Esophagus muscularis mucosa (tissue), 4 donors: ENCODE results near the gene UCP3. TPM values are rescaled to one million over a fixed set of nuclear protein-coding genes. Genes with fewer than 3 reads are reported as not detected.

Experiments used
- DNase-seq: peaks from one replicate; pipeline ENCODE4 v3.0.0-alpha.2; 2017; ENCODE audit errors: extremely low spot score
- H3K27ac ChIP-seq, 4 donors: fragments of 200-600 bp; sonication (generic); replicated peaks in 1 of 4; 1 replicate in 3 of 4; 2 replicates in 1 of 4; pipeline ENCODE4 v1.5.1; 2016 to 2019; ENCODE audit warnings: mild to moderate bottlenecking in 1 of 4
- H3K27me3 ChIP-seq, 4 donors: fragments of 200-600 bp; sonication (generic); one replicate each; pipeline versions ENCODE4 v1.5.1 to v1.6.0; 2016 to 2019
- H3K36me3 ChIP-seq, 4 donors: fragments of 200-600 bp; sonication (generic); one replicate each; pipeline ENCODE4 v1.5.1; 2016 to 2019
- H3K4me1 ChIP-seq, 4 donors: fragments of 200-600 bp; sonication (generic); one replicate each; pipeline ENCODE4 v1.5.1; 2016 to 2019
- H3K4me3 ChIP-seq, 4 donors: fragments of 200-600 bp; sonication (generic); 1 replicate in 2 of 4; 2 replicates in 2 of 4; pipeline ENCODE4 v1.5.1; 2016 to 2019; ENCODE audit warnings: mild to moderate bottlenecking in 4 of 4, moderate library complexity in 1 of 4
- H3K9me3 ChIP-seq, 4 donors: fragments of 200-600 bp; sonication (generic); 1 replicate in 3 of 4; 2 replicates in 1 of 4; pipeline ENCODE4 v1.5.1; 2016 to 2019
- EP300 ChIP-seq: sonication (generic); formaldehyde crosslinking; IDR thresholded peaks from one replicate; pipeline ENCODE4 v1.6.1; 2017; ENCODE audit warnings: antibody characterized with exemption
- POLR2A ChIP-seq: fragments of 450-650 bp; IDR thresholded peaks from one replicate; pipeline ENCODE4 v1.6.1; 2017; ENCODE audit warnings: antibody characterized with exemption, moderate library complexity, mild to moderate bottlenecking, low read depth
- POLR2AphosphoS5 ChIP-seq, 2 donors: sonication (generic); formaldehyde crosslinking; IDR thresholded peaks; one replicate each; pipeline ENCODE4 v1.6.1; 2017; ENCODE audit warnings: antibody characterized with exemption in 2 of 2
- WGBS: methylation state at CpG from one replicate; pipeline ENCODE4 v1.1.5; 2018; 5-methylcytosine and 5-hydroxymethylcytosine counted together
- intact Hi-C: fragments of 100-400 bp; cut with DNase I; formaldehyde crosslinking; loops from one replicate; pipeline ENCODE4 v1.15.1; 2023
- total RNA-seq, 4 donors: library from RNA; depleted of rRNA; stranded (reverse); fragments of >200 nt; gene quantifications; one replicate each; pipeline versions ENCODE4 v1.1.0 to v1.2.1, GENCODE V29; 2016
- TF ChIP-seq, protein P1 (sequence below), 3 experiments: fragments of 200-600 bp in 2 of 3; fragments of 450-650 bp in 1 of 3; sonication (generic) in 2 of 3; IDR thresholded peaks; one replicate each; pipeline ENCODE4 v1.5.1; 2017 to 2019; ENCODE audit warnings: antibody characterized with exemption in 3 of 3, mild to moderate bottlenecking in 2 of 3, moderate library complexity in 1 of 3

The UCP3 gene
- total RNA-seq, 4 donors from 2014 or later, result 0.78 to 5.6 (median 1.3) TPM

DNA sequence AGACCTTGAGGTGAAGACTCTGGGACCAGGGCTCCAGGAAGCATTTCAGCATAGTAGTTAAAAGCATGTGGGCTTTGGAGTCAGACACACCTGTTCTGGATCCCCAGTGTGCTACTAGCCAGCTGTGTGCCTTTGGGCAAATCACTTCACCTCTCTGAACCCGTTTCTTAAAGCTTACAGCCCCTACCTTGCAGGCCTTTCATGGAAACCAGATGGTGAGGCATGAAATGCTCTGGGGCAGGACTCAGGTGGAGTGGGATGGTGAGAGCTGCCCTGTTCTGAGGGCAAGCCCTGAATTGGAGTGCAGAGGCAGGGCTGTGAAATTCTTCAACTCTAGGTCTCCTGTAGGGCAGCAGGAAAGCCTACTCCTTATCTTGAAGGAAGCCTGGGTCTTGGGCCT lies 36.7 kb downstream of the UCP3 start:
- 100% methylated on average over 1 of the region's 1 CpG for WGBS

DNA sequence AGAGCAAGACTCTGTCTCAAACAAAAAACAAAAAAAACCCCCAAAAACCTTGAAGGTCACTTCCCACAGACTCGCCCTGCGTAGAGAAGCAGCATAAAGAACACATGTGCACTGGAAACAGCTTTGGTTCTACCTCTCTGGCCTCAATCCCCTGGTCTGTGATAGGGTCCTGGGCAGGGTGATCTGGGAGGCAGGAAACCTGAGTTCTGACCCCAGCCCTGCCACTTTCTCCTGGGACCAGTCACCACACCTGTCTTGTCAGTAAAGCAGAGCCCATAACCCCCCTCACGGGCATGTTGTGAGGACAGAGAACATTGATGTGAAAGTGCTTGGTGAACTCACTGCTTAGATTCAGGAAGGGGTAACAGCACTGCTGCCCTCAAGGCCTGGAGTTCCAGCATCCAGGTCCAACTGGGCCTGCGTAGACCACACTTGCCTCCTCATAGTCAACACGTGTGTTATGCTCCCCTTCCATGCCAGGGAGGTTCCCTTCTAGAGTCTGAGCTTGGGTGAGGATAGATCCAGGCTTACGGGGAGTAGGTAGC lies 37.6 kb downstream of the UCP3 start:
- peaks cover 0 to 13% (median 6%) of the 10 kb centered on the region in 4 donors for H3K4me1 ChIP-seq
- no peak for DNase-seq
- H3K27me3 ChIP-seq, result peaks cover 0 to under 1% (median 0%) of the 10 kb centered on the region in 4 donors
- WGBS, result 95% methylated on average over 5 of the region's 6 CpGs
- intact Hi-C loops, result no loop called here
- no peak overlapping the region for H3K27ac ChIP-seq
- TF ChIP-seq EP300 (no peak), POLR2A (no peak), POLR2AphosphoS5 (IDR thresholded peaks at IDR 0.05) (no peak)
- TF ChIP-seq, protein P1, sequence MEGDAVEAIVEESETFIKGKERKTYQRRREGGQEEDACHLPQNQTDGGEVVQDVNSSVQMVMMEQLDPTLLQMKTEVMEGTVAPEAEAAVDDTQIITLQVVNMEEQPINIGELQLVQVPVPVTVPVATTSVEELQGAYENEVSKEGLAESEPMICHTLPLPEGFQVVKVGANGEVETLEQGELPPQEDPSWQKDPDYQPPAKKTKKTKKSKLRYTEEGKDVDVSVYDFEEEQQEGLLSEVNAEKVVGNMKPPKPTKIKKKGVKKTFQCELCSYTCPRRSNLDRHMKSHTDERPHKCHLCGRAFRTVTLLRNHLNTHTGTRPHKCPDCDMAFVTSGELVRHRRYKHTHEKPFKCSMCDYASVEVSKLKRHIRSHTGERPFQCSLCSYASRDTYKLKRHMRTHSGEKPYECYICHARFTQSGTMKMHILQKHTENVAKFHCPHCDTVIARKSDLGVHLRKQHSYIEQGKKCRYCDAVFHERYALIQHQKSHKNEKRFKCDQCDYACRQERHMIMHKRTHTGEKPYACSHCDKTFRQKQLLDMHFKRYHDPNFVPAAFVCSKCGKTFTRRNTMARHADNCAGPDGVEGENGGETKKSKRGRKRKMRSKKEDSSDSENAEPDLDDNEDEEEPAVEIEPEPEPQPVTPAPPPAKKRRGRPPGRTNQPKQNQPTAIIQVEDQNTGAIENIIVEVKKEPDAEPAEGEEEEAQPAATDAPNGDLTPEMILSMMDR (IDR thresholded peaks at IDR 0.05), result no peak
- H3K4me3 ChIP-seq, result no peak overlapping the region
- peaks cover 6 to 19% (median 18%) of the 10 kb centered on the region in 4 donors for H3K36me3 ChIP-seq
- H3K9me3 ChIP-seq, result no peaks in the 10 kb centered on the region

More for the DNA sequence above, 36.7 kb downstream of the UCP3 start:
- no peak for DNase-seq
- Histone ChIP-seq H3K4me1 (peaks cover 0 to 13% (median 6%) of the 10 kb centered on the region in 4 donors), H3K27ac (no peak overlapping the region), H3K4me3 (no peak overlapping the region), H3K9me3 (no peaks in the 10 kb centered on the region), H3K36me3 (peaks cover 6 to 29% (median 27%) of the 10 kb centered on the region in 4 donors), H3K27me3 (no peaks in the 10 kb centered on the region)
- intact Hi-C loops, result no loop called here
- no peak for TF ChIP-seq POLR2AphosphoS5 (IDR thresholded peaks at IDR 0.05)

DNA sequence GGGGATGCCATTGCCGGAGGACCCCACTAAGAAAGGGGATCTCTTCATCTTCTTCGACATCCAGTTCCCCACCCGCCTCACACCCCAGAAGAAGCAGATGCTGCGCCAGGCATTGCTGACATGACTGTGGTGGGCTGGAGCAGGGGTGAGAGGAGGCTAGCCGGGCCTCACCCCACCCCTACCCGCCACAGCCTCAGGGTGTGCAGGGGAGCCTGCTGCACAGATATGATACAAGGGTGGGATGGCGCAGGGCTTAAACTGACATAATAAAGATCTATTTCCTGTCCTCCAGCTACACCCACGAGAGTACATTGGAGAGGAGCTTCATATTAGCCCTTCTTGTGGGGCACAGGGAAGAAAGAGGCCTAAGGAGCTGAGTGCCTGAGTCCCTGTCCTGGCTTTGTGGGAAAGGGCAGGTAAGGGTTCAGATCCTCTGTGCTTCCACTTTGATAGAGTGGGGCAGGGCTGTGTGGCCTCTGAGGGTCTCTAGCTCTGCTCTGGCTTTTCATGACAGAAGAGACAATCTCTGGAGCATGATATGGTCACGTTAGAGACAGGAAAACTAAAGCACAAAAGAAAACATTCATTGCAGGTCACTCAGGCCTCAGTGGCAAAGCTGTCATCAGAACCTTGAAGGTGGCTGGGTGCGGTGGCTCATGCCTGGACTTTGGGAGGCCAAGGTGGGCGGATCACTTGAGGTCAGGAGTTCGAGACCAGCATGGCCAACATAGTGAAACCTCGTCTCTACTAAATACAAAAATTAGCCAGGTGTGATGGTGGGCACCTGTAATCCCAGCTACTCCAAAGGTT lies 38.7 kb downstream of the UCP3 start:
- Histone ChIP-seq H3K36me3 (peaks cover 0 to 9% (median 8%) of the 10 kb centered on the region in 4 donors), H3K4me1 (peaks cover 0 to 13% (median 7%) of the 10 kb centered on the region in 4 donors), H3K9me3 (no peaks in the 10 kb centered on the region), H3K4me3 (no peak overlapping the region), H3K27ac (no peak overlapping the region), H3K27me3 (peaks cover 0 to 9% (median 0%) of the 10 kb centered on the region in 4 donors)
- DNase-seq, result no peak
- 89% methylated on average over 13 of the region's 13 CpGs for WGBS
- intact Hi-C loops, result loop anchor here (10.0 kb wide), 2 partner anchors 55 to 105 kb away; no protein-coding TSS in a partner anchor
- TF ChIP-seq, protein P1 (IDR thresholded peaks at IDR 0.05), result no peak
- no peak for TF ChIP-seq POLR2A
- TF ChIP-seq POLR2AphosphoS5 (IDR thresholded peaks at IDR 0.05), result no peak
- TF ChIP-seq EP300, result no peak

DNA sequence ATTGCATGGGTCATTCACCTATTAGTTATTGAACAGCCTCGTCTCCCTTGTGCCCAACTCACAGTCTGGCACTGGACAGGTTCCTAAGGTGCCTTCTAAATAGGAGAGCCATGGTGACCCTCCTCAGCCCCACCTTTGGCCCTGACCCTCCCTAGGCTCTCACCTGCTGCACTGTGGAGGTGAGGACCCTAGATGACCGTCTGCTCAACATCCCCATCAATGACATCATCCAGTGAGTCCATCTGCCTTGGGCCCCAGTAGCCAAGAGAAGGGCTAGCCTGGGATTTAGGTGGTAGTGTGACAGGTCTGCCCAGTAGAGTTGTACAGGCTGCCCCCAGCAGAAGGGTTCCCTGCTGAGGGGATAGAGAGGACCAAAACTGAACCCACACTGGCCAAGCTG lies 39.8 kb downstream of the UCP3 start:
- intact Hi-C loops, result loop anchor here (10.0 kb wide), 2 partner anchors 56 to 106 kb away; no protein-coding TSS in a partner anchor
- WGBS, result 78% methylated on average over 2 of the region's 2 CpGs
- no peak for DNase-seq

DNA sequence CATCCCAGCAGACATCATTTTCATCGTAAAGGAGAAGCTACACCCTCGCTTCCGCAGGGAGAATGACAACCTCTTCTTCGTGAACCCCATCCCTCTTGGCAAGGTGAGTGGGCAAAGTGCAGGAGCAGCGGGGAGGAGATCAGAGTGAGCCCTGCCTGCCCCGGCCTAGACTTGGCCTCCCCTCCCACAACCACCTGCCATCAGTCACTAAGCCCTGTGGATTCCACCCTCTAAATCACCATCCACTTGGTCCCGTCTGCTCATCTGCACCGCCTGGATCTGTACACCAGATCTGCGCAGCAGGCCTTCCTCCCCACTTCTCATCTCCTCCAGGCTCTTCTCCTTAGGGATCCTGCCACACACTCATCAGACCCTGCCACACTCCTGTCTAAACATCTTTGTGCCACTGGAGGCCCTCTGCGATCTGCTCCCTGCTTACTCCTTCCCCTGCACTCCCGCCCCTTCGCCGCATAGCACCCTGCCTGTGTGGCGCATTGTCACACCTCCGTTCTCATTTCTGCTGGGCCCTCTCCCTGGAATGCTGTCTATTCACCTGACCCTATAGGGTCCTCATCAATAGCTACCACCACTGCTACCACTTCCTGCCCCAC lies 40.4 kb downstream of the UCP3 start:
- H3K36me3 ChIP-seq, result no peaks in the 10 kb centered on the region
- H3K4me3 ChIP-seq, result no peak overlapping the region
- DNase-seq, result no peak
- no peak overlapping the region for H3K27ac ChIP-seq
- peaks cover 0 to 14% (median 0%) of the 10 kb centered on the region in 4 donors for H3K27me3 ChIP-seq
- peaks cover 4 to 15% (median 11%) of the 10 kb centered on the region in 4 donors for H3K4me1 ChIP-seq
- intact Hi-C loops, result loop anchor here (10.0 kb wide), 2 partner anchors 56 to 106 kb away; no protein-coding TSS in a partner anchor
- WGBS, result 90% methylated on average over 15 of the region's 15 CpGs
- no peaks in the 10 kb centered on the region for H3K9me3 ChIP-seq
- TF ChIP-seq EP300 (no peak), POLR2AphosphoS5 (IDR thresholded peaks at IDR 0.05) (no peak), POLR2A (no peak)
- TF ChIP-seq, protein P1 (IDR thresholded peaks at IDR 0.05), result no peak

More for the DNA sequence above, 39.8 kb downstream of the UCP3 start:
- H3K27ac ChIP-seq, result no peak overlapping the region
- no peak overlapping the region for H3K4me3 ChIP-seq
- no peak for TF ChIP-seq EP300
- TF ChIP-seq POLR2AphosphoS5 (IDR thresholded peaks at IDR 0.05), result no peak
- peaks cover 0 to 14% (median 0%) of the 10 kb centered on the region in 4 donors for H3K27me3 ChIP-seq
- no peaks in the 10 kb centered on the region for H3K36me3 ChIP-seq
- peaks cover under 1 to 19% (median 13%) of the 10 kb centered on the region in 4 donors for H3K4me1 ChIP-seq
- H3K9me3 ChIP-seq, result no peaks in the 10 kb centered on the region
